ENCODE measurements around the gene FNDC3B.

Gene FNDC3B

DNA sequence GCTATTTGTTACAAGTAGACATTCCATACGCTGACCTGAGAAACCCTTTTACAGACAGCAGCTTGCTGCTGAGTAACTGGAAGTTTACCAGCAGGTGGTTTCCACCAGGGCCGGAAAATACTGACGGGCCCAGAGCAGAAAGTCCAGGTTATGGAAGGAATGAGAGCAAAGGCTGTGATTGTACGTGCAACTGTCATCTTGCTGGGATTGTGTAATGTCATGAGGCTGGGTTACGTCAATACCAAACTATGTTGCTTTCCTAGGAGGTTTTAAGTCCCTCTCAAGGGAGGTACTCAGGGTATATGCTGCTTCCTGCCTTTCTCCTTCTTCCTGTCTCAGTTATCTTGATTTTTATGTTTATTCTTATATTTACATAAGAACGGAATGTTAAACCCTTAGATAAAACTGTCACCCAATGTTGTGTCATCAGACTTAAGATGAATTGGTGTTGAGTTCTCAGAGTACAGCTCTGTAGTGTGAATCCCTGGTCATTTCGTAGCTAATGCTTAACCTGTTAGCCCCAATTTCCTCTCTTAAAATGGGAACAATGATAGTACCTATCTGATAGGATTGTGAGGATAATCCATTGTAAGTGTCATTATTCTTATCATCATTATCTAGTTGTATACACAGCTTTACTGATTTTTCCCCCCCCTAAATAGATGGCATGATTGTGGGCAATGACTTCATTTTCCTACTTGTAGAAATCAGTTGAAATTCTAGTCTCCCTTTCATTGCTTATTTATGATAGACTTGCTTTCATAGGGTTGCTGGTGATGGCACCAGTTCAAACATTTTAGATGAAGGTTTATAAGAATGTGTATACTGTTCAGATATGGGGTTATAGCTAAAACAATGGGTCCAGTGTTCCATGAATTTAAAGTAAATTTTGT is 101.4 kb downstream of the FNDC3B start:
- peak overlapping the region; percentile 70 for H3K27ac ChIP-seq (ENCODE audit: low read depth, low read length)
- 33% methylated on average over 6 of the region's 7 CpGs for WGBS
- 0 out of 2 replicates have a peak, but pooled peaks cover 2% of the 10 kb centered on the region for H3K36me3 ChIP-seq (ENCODE audit: insufficient read depth, low read length)
- H3K27me3 ChIP-seq (ENCODE audit: insufficient read depth, low read length): no peaks in the 10 kb centered on the region
- H3K4me1 ChIP-seq (ENCODE audit: insufficient read depth, low read length): peaks cover 89% of the 10 kb centered on the region
- H3K9me3 ChIP-seq (ENCODE audit: insufficient read depth, low read depth, low read length): no peaks in the 10 kb centered on the region
- no peak overlapping the region for H3K9ac ChIP-seq (ENCODE audit: low read depth, low read length)
- no peak overlapping the region for H3K4me3 ChIP-seq (ENCODE audit: low read length)

GRCh38 chr3:172142051-172142863 is 102.9 kb downstream of the FNDC3B start:
- H3K27me3 ChIP-seq (ENCODE audit: insufficient read depth, low read length): no peaks in the 10 kb centered on the region
- 80% methylated on average over 8 of the region's 8 CpGs for WGBS
- no peak overlapping the region for H3K9ac ChIP-seq (ENCODE audit: low read depth, low read length)
- H3K4me1 ChIP-seq (ENCODE audit: insufficient read depth, low read length): peaks cover 83% of the 10 kb centered on the region
- H3K4me3 ChIP-seq (ENCODE audit: low read length): no peak overlapping the region
- H3K36me3 ChIP-seq (ENCODE audit: insufficient read depth, low read length): 0 out of 2 replicates have a peak, but pooled peaks cover 2% of the 10 kb centered on the region
- no peaks in the 10 kb centered on the region for H3K9me3 ChIP-seq (ENCODE audit: insufficient read depth, low read depth, low read length)
- peak overlapping the region; percentile 70 for H3K27ac ChIP-seq (ENCODE audit: low read depth, low read length)

GRCh38 chr3:172142864-172143451 is 103.6 kb downstream of the FNDC3B start:
- H3K9ac ChIP-seq (ENCODE audit: low read depth, low read length): no peak overlapping the region
- peak overlapping the region; percentile 70 for H3K27ac ChIP-seq (ENCODE audit: low read depth, low read length)
- 80% methylated on average over 2 of the region's 2 CpGs for WGBS

GRCh38 chr3:172143739-172144497 is 104.5 kb downstream of the FNDC3B start:
- no peak overlapping the region for H3K27ac ChIP-seq (ENCODE audit: low read depth, low read length)

More at GRCh38 chr3:172142864-172143451, 103.6 kb downstream of the FNDC3B start:
- no peak overlapping the region for H3K4me3 ChIP-seq (ENCODE audit: low read length)
- no peaks in the 10 kb centered on the region for H3K27me3 ChIP-seq (ENCODE audit: insufficient read depth, low read length)
- peaks cover 81% of the 10 kb centered on the region for H3K4me1 ChIP-seq (ENCODE audit: insufficient read depth, low read length)
- H3K9me3 ChIP-seq (ENCODE audit: insufficient read depth, low read depth, low read length): no peaks in the 10 kb centered on the region
- H3K36me3 ChIP-seq (ENCODE audit: insufficient read depth, low read length): 0 out of 2 replicates have a peak, but pooled peaks cover 2% of the 10 kb centered on the region

GRCh38 chr3:172144601-172145000 is 105.2 kb downstream of the FNDC3B start:
- Histone ChIP-seq H3K9ac (ENCODE audit: low read depth, low read length) (no peak overlapping the region), H3K4me1 (ENCODE audit: insufficient read depth, low read length) (peaks cover 78% of the 10 kb centered on the region), H3K9me3 (ENCODE audit: insufficient read depth, low read depth, low read length) (no peaks in the 10 kb centered on the region), H3K27ac (ENCODE audit: low read depth, low read length) (no peak overlapping the region), H3K4me3 (ENCODE audit: low read length) (no peak overlapping the region), H3K36me3 (ENCODE audit: insufficient read depth, low read length) (0 out of 2 replicates have a peak, but pooled peaks cover 2% of the 10 kb centered on the region), H3K27me3 (ENCODE audit: insufficient read depth, low read length) (no peaks in the 10 kb centered on the region)
- WGBS: 89% methylated on average over 1 of the region's 1 CpG

More at GRCh38 chr3:172143739-172144497, 104.5 kb downstream of the FNDC3B start:
- no peaks in the 10 kb centered on the region for H3K27me3 ChIP-seq (ENCODE audit: insufficient read depth, low read length)
- no peaks in the 10 kb centered on the region for H3K9me3 ChIP-seq (ENCODE audit: insufficient read depth, low read depth, low read length)
- no peak overlapping the region for H3K9ac ChIP-seq (ENCODE audit: low read depth, low read length)
- peaks cover 81% of the 10 kb centered on the region for H3K4me1 ChIP-seq (ENCODE audit: insufficient read depth, low read length)
- WGBS: 94% methylated on average over 13 of the region's 14 CpGs
- no peak overlapping the region for H3K4me3 ChIP-seq (ENCODE audit: low read length)
- H3K36me3 ChIP-seq (ENCODE audit: insufficient read depth, low read length): 0 out of 2 replicates have a peak, but pooled peaks cover 2% of the 10 kb centered on the region

- WGBS: 87% methylated on average over 5 of the region's 7 CpGs
- Histone ChIP-seq H3K27me3 (ENCODE audit: insufficient read depth, low read length) (no peaks in the 10 kb centered on the region), H3K9me3 (ENCODE audit: insufficient read depth, low read depth, low read length) (no peaks in the 10 kb centered on the region), H3K27ac (ENCODE audit: low read depth, low read length) (no peak overlapping the region), H3K4me1 (ENCODE audit: insufficient read depth, low read length) (peaks cover 73% of the 10 kb centered on the region), H3K36me3 (ENCODE audit: insufficient read depth, low read length) (0 out of 2 replicates have a peak, but pooled peaks cover 2% of the 10 kb centered on the region), H3K9ac (ENCODE audit: low read depth, low read length) (no peak overlapping the region), H3K4me3 (ENCODE audit: low read length) (no peak overlapping the region)
Observed at GRCh38 chr3:172145031-172145686, 105.8 kb downstream of the FNDC3B start.

GRCh38 chr3:172146349-172146748 is 107.0 kb downstream of the FNDC3B start:
- Histone ChIP-seq H3K27ac (ENCODE audit: low read depth, low read length) (no peak overlapping the region), H3K9me3 (ENCODE audit: insufficient read depth, low read depth, low read length) (no peaks in the 10 kb centered on the region), H3K36me3 (ENCODE audit: insufficient read depth, low read length) (0 out of 2 replicates have a peak, but pooled peaks cover 2% of the 10 kb centered on the region), H3K4me1 (ENCODE audit: insufficient read depth, low read length) (peaks cover 70% of the 10 kb centered on the region), H3K27me3 (ENCODE audit: insufficient read depth, low read length) (no peaks in the 10 kb centered on the region), H3K9ac (ENCODE audit: low read depth, low read length) (no peak overlapping the region), H3K4me3 (ENCODE audit: low read length) (no peak overlapping the region)
- WGBS: 75% methylated on average over 3 of the region's 3 CpGs

GRCh38 chr3:172147113-172147818 is 107.9 kb downstream of the FNDC3B start:
- 89% methylated on average over 7 of the region's 8 CpGs for WGBS
- 0 out of 2 replicates have a peak, but pooled peaks cover 2% of the 10 kb centered on the region for H3K36me3 ChIP-seq (ENCODE audit: insufficient read depth, low read length)
- no peaks in the 10 kb centered on the region for H3K27me3 ChIP-seq (ENCODE audit: insufficient read depth, low read length)
- no peak overlapping the region for H3K27ac ChIP-seq (ENCODE audit: low read depth, low read length)
- H3K9ac ChIP-seq (ENCODE audit: low read depth, low read length): no peak overlapping the region
- peaks cover 70% of the 10 kb centered on the region for H3K4me1 ChIP-seq (ENCODE audit: insufficient read depth, low read length)
- no peaks in the 10 kb centered on the region for H3K9me3 ChIP-seq (ENCODE audit: insufficient read depth, low read depth, low read length)
- no peak overlapping the region for H3K4me3 ChIP-seq (ENCODE audit: low read length)

GRCh38 chr3:172148241-172148640 is 108.9 kb downstream of the FNDC3B start:
- Histone ChIP-seq H3K27ac (ENCODE audit: low read depth, low read length) (no peak overlapping the region), H3K36me3 (ENCODE audit: insufficient read depth, low read length) (no peaks in the 10 kb centered on the region), H3K9ac (ENCODE audit: low read depth, low read length) (no peak overlapping the region), H3K27me3 (ENCODE audit: insufficient read depth, low read length) (no peaks in the 10 kb centered on the region), H3K9me3 (ENCODE audit: insufficient read depth, low read depth, low read length) (no peaks in the 10 kb centered on the region), H3K4me3 (ENCODE audit: low read length) (no peak overlapping the region), H3K4me1 (ENCODE audit: insufficient read depth, low read length) (peaks cover 70% of the 10 kb centered on the region)
- WGBS: 93% methylated on average over 2 of the region's 2 CpGs

Measured in HUES64 (cell line).